Osteocyte (in vitro differentiated cells): ENCODE measurements around the gene TPST2. TPM values are rescaled to one million over a fixed set of nuclear protein-coding genes. Genes with fewer than 3 reads are reported as not detected.

Experiments
- DNase-seq: peaks from one replicate; pipeline ENCODE4 v3.0.0; 2021; ENCODE audit warnings: mixed read lengths; ENCODE audit not compliant: unreplicated experiment; ENCODE audit errors: extremely low spot score
- H3K27ac Mint-ChIP-seq: one replicate; pipeline ENCODE4 v1.8.0; 2021; ENCODE audit warnings: mild to moderate bottlenecking, mixed read lengths; ENCODE audit not compliant: unreplicated experiment
- H3K27me3 Mint-ChIP-seq: one replicate; pipeline ENCODE4 v1.8.0; 2021; ENCODE audit warnings: mixed read lengths; ENCODE audit not compliant: unreplicated experiment
- H3K36me3 Mint-ChIP-seq: one replicate; pipeline ENCODE4 v1.8.0; 2021; ENCODE audit warnings: mixed read lengths; ENCODE audit not compliant: unreplicated experiment
- H3K4me1 Mint-ChIP-seq: one replicate; pipeline ENCODE4 v1.8.0; 2021; ENCODE audit warnings: mixed read lengths; ENCODE audit not compliant: unreplicated experiment
- H3K4me3 Mint-ChIP-seq: one replicate; pipeline ENCODE4 v1.8.0; 2021; ENCODE audit warnings: mild to moderate bottlenecking, moderate library complexity, mixed read lengths; ENCODE audit not compliant: unreplicated experiment
- H3K9me3 Mint-ChIP-seq: one replicate; pipeline ENCODE4 v1.8.0; 2021; ENCODE audit warnings: mixed read lengths; ENCODE audit not compliant: unreplicated experiment
- total RNA-seq: library from RNA; stranded (reverse); gene quantifications from 2 replicates; pipeline ENCODE4 v1.2.1, GENCODE V29; 2021
- TF ChIP-seq, protein P1 (sequence below): fragments of 200-600 bp; sonication (generic); IDR thresholded peaks from 2 replicates; pipeline ENCODE4 v1.5.0; 2021; ENCODE audit warnings: antibody characterized with exemption, mild to moderate bottlenecking, moderate library complexity

The TPST2 gene
- total RNA-seq, 1 donor from 2014 or later: 16.3 TPM

DNA sequence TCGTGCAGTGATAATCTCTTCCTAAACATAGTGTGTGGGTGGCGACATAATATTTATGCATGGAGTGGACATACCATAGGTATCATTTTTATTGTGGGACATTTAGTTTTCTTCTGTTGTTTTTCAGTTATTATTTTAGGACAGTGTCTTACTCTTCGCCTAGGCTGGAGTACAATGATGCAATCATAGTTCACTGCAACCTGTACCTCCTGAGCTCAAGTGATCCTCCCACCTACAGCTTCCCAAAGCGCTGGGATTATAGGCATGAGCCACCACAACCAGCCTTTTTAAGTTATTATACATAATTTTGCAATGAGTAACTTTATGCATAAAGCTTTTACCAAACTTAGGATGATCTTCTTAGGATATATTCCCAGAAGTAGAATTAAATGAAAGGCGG is 103.5 kb downstream of the TPST2 start:
- TF ChIP-seq, protein P1, sequence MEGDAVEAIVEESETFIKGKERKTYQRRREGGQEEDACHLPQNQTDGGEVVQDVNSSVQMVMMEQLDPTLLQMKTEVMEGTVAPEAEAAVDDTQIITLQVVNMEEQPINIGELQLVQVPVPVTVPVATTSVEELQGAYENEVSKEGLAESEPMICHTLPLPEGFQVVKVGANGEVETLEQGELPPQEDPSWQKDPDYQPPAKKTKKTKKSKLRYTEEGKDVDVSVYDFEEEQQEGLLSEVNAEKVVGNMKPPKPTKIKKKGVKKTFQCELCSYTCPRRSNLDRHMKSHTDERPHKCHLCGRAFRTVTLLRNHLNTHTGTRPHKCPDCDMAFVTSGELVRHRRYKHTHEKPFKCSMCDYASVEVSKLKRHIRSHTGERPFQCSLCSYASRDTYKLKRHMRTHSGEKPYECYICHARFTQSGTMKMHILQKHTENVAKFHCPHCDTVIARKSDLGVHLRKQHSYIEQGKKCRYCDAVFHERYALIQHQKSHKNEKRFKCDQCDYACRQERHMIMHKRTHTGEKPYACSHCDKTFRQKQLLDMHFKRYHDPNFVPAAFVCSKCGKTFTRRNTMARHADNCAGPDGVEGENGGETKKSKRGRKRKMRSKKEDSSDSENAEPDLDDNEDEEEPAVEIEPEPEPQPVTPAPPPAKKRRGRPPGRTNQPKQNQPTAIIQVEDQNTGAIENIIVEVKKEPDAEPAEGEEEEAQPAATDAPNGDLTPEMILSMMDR: no peak
- no peaks in the 10 kb centered on the region for H3K9me3 Mint-ChIP-seq
- no peaks in the 10 kb centered on the region for H3K27me3 Mint-ChIP-seq
- peaks cover 31% of the 10 kb centered on the region for H3K4me1 Mint-ChIP-seq
- H3K27ac Mint-ChIP-seq: no peak overlapping the region
- no peak for DNase-seq
- H3K4me3 Mint-ChIP-seq: no peak overlapping the region
- H3K36me3 Mint-ChIP-seq: peaks cover 11% of the 10 kb centered on the region

DNA sequence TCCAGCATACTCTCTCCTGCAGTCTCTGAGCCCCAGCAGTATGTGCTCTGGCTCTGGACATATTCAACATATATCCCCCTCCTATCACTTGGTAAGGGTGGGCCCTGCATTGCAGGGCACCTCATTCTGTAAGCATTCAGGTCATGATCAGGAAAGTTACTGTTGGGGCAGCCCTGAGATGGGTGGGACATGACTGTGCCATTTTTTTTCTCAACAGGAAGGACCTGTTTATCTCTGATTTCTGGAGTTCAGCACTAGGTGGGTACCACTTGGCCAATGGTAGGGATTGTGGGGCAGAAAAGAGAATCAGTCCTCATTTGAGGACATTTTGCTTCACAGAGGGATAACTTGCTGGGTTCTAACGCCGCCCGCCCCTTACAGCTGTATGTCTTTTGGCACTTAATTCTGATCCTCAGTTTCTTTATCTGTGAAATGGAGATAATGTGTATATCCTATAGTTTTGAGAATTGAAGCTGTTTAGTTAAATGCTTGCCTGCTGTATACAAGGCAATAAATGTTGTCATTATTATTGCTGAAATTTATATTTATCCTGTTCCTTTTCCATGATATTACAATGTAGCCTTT is 104.0 kb downstream of the TPST2 start:
- Mint-ChIP-seq H3K27ac (no peak overlapping the region), H3K4me1 (peaks cover 36% of the 10 kb centered on the region), H3K4me3 (no peak overlapping the region)

DNA sequence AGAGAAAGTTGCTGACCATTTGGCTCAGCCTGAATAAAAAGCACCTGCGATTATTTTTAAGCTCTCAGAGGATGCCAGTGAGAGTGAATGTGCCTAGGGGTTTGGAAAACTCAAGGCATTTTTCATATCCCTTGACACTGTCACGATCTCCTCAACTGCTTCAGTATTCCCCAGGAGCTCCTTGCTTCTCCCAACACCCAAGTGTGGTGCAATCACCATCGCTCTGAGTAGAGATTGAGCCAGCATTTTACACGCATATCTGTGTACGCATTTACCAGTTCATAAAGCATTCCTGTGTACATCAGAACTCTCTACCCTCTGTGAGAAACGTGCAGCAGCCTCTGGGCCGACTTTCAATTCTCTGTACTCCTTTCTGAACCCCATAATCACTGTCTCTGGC is 104.9 kb downstream of the TPST2 start:
- Mint-ChIP-seq H3K36me3 (peaks cover 11% of the 10 kb centered on the region), H3K4me1 (peaks cover 43% of the 10 kb centered on the region), H3K9me3 (no peaks in the 10 kb centered on the region), H3K4me3 (peak overlapping the region; percentile 6), H3K27ac (no peak overlapping the region), H3K27me3 (no peaks in the 10 kb centered on the region)
- TF ChIP-seq, protein P1: no peak
- no peak for DNase-seq

More for the DNA sequence above, 104.0 kb downstream of the TPST2 start:
- H3K9me3 Mint-ChIP-seq: no peaks in the 10 kb centered on the region
- peaks cover 14% of the 10 kb centered on the region for H3K36me3 Mint-ChIP-seq
- H3K27me3 Mint-ChIP-seq: no peaks in the 10 kb centered on the region
- TF ChIP-seq, protein P1: no peak
- DNase-seq: no peak

DNA sequence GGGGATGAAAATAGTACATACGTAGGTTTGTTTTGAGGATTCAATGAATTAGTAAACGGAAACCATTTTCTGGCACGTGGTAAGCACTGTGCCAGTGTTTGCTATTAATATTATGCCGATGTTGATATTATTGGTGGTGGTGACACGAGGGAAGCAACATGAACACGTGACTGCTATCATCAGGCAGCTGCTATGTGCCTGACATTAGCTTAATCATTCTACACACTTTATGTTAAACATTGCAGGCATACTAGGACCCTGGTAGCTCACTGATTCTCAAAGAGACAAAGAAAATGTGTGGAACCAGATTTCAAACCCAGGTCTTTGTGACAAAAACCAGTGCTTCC is 105.6 kb downstream of the TPST2 start:
- no peak for DNase-seq
- Mint-ChIP-seq H3K27ac (peak overlapping the region; percentile 96), H3K27me3 (no peaks in the 10 kb centered on the region), H3K4me3 (peak overlapping the region; percentile 82), H3K36me3 (peaks cover 10% of the 10 kb centered on the region), H3K9me3 (no peaks in the 10 kb centered on the region), H3K4me1 (peaks cover 50% of the 10 kb centered on the region)
- TF ChIP-seq, protein P1: no peak

DNA sequence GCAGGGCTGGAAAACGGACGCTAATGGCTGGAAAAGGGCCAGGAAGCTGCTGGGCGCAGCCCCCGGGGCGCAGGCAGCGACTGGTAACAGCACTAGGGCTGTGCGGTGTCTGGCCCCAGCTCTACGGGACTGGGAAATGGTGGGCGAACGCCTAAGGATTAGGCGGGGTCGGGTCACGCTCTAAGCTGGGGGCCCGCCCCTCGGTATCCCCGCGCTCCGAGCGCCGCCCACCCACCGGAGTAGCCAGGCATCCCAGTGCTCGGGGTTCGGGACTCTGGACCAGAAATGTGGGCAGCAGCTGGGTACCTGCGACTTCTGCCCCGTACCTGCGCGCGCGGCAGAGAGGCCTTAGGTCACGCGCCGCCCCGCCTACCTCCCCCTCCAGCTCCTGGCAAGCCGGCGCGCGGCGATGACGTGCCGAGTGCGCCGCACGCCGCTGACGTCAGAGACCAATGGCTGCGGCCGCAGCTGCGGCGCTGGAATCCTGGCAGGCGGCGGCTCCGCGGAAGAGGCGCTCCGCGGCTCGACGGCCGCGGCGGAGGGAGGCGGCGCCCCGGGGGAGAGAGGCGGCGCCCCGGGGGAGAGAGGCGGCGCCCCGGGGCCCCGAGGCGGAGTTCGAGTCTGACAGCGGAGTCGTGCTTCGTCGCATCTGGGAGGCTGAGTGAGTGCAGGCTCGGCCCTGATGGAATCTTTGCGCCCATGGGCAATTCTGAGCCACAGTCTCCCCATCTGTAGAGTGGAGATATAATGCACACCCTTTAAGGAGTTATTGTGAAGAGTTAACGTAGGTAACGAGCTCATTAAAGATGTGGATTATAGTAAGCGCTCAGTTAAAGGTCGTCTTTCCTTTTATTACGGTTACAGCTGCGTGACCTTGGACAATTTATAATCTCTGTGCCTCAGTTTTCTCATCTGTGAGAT is 106.2 kb downstream of the TPST2 start, which contains the start of the genes HPS4 and SRRD:
HPS4 (minus strand) TSS at position 345 of the 921 bp plus-strand sequence. CDS start 2,021 bp downstream, outside the sequence.
SRRD (plus strand) TSS at position 439 of the 921 bp plus-strand sequence; CDS start at position 453, 14 bp downstream.
- no peaks in the 10 kb centered on the region for H3K27me3 Mint-ChIP-seq
- H3K4me1 Mint-ChIP-seq: peaks cover 51% of the 10 kb centered on the region
- H3K36me3 Mint-ChIP-seq: peaks cover 5% of the 10 kb centered on the region
- no peaks in the 10 kb centered on the region for H3K9me3 Mint-ChIP-seq
- peak; percentile 95 for DNase-seq
- peak within 1 kb of the TSS; percentile 96 for H3K27ac Mint-ChIP-seq
- TF ChIP-seq, protein P1: no peak
- peak within 1 kb of the TSS; percentile 82 for H3K4me3 Mint-ChIP-seq
